A549 (cell line): ENCODE measurements around the gene CNIH1. TPM values are rescaled to one million over a fixed set of nuclear protein-coding genes. Genes with fewer than 3 reads are reported as not detected.

Experiments used
- ATAC-seq, 2 experiments: fragments of 200-7000 bp in 1 of 2; fragments of >200 bp in 1 of 2; cut with Nextera tagmentation in 1 of 2; cut with Tn5 transposase in 1 of 2; 3 replicates each; pipeline versions ENCODE4 v1.8.0 to v1.9.1; 2018 to 2020; ENCODE audit warnings: mild to moderate bottlenecking in 1 of 2, moderate library complexity in 1 of 2
- CTCF ChIA-PET: fragments of 300-600 bp; sonication (Branson Sonifier 250); formaldehyde crosslinking; extraction: SDS; loops from one replicate; lab custom pipeline; 2021; ENCODE audit warnings: antibody characterized with exemption, inconsistent platforms; lab: Yijun Ruan, JAX
- POLR2A ChIA-PET: fragments of 350-600 bp; formaldehyde crosslinking; extraction: SDS; loops from one replicate; lab custom pipeline; 2021; ENCODE audit warnings: antibody characterized with exemption, inconsistent platforms; lab: Yijun Ruan, JAX
- DNase-seq, 2 experiments: peaks; one replicate each; pipeline versions ENCODE4 v3.0.0 to v3.0.0-alpha.2; 2011 to 2016; ENCODE audit warnings: low read depth in 1 of 2, low spot score in 1 of 2
- FAIRE-seq: peaks from 2 replicates; lab custom pipeline; 2011; peaks lifted over from hg19 to GRCh38; lab: Jason Lieb, UNC
- H3K27ac ChIP-seq, 2 experiments: fragments of >200 bp; sonication (Bioruptor Twin); formaldehyde crosslinking; 3 replicates each; pipeline ENCODE4 v1.5.1; 2016 to 2017
- H3K4me1 ChIP-seq: fragments of >200 bp; sonication (Bioruptor Twin); formaldehyde crosslinking; 3 replicates; pipeline ENCODE4 v1.6.1; 2016
- H3K4me2 ChIP-seq: fragments of >200 bp; sonication (Bioruptor Twin); formaldehyde crosslinking; 3 replicates; pipeline ENCODE4 v1.6.1; 2016
- H3K4me3 ChIP-seq: fragments of >200 bp; sonication (Bioruptor Twin); formaldehyde crosslinking; 3 replicates; pipeline ENCODE4 v1.5.1; 2016
- H3K9me3 ChIP-seq: fragments of >200 bp; sonication (Bioruptor Twin); formaldehyde crosslinking; 3 replicates; pipeline ENCODE4 v1.6.1; 2016
- ATOH8 ChIP-seq: fragments of 250-450 bp; sonication (Bioruptor Pico); IDR thresholded peaks from 2 replicates; pipeline ENCODE4 v1.5.0; 2020; ENCODE audit warnings: low read depth, mild to moderate bottlenecking, moderate library complexity
- BCL3 ChIP-seq: fragments of >200 bp; sonication (Bioruptor Twin); formaldehyde crosslinking; IDR thresholded peaks from 3 replicates; pipeline ENCODE4 v1.6.1; 2016
- CHD4 ChIP-seq: fragments of 200-600 bp; sonication (generic); IDR thresholded peaks from 2 replicates; pipeline ENCODE4 v1.6.1; 2016; ENCODE audit warnings: antibody characterized with exemption, mild to moderate bottlenecking, borderline replicate concordance
- E2F6 ChIP-seq: IDR thresholded peaks from 2 replicates; pipeline ENCODE4 v1.6.1; 2012; ENCODE audit warnings: low read depth, borderline replicate concordance
- EHF ChIP-seq: fragments of 250-450 bp; sonication (Bioruptor Pico); IDR thresholded peaks from 2 replicates; pipeline ENCODE4 v1.5.0; 2020; ENCODE audit warnings: mild to moderate bottlenecking
- ELK1 ChIP-seq: fragments of 150-350 bp; IDR thresholded peaks from 2 replicates; pipeline ENCODE4 v1.6.1; 2014; ENCODE audit warnings: low read depth, mild to moderate bottlenecking, low read length
- FOSB ChIP-seq: fragments of 250-450 bp; sonication (Bioruptor Pico); IDR thresholded peaks from 2 replicates; pipeline ENCODE4 v1.5.0; 2020; ENCODE audit warnings: mild to moderate bottlenecking, moderate library complexity
- FOSL2 ChIP-seq, 2 experiments: fragments of 450-650 bp in 1 of 2; fragments of >200 bp in 1 of 2; sonication (Bioruptor Twin) in 1 of 2; formaldehyde crosslinking; IDR thresholded peaks; 2 replicates each; pipeline versions ENCODE4 v1.5.0 to v1.6.1; 2016 to 2020; ENCODE audit warnings: mild to moderate bottlenecking in 1 of 2, moderate library complexity in 1 of 2
- HOXA7 ChIP-seq: fragments of 250-450 bp; sonication (Bioruptor Pico); IDR thresholded peaks from 2 replicates; pipeline ENCODE4 v1.5.0; 2020; ENCODE audit warnings: mild to moderate bottlenecking, moderate library complexity
- JUN ChIP-seq, 2 experiments: fragments of >200 bp; sonication (Bioruptor Twin); formaldehyde crosslinking; IDR thresholded peaks; 2 replicates in 1 of 2; 3 replicates in 1 of 2; pipeline ENCODE4 v1.6.1; 2016 to 2017
- JUNB ChIP-seq: fragments of >200 bp; sonication (Bioruptor Twin); formaldehyde crosslinking; IDR thresholded peaks from 2 replicates; pipeline ENCODE4 v1.6.1; 2016
- MAFK ChIP-seq: fragments of 450-650 bp; IDR thresholded peaks from 2 replicates; pipeline ENCODE4 v1.6.1; 2014; ENCODE audit not compliant: partially characterized antibody
- MAX ChIP-seq: IDR thresholded peaks from 2 replicates; pipeline ENCODE4 v1.6.1; 2012
- MAZ ChIP-seq: fragments of 150-350 bp; IDR thresholded peaks from 2 replicates; pipeline ENCODE4 v1.6.1; 2014; ENCODE audit warnings: antibody characterized with exemption, low read depth, low read length, borderline replicate concordance
- NFE2L2 ChIP-seq: fragments of 150-350 bp; conservative IDR thresholded peaks from 2 replicates; pipeline ENCODE4 v1.6.1; 2014; ENCODE audit warnings: low read length
- PHF8 ChIP-seq: fragments of 200-600 bp; sonication (generic); IDR thresholded peaks from 2 replicates; pipeline ENCODE4 v1.6.1; 2016; ENCODE audit warnings: low read depth, mild to moderate bottlenecking, antibody characterized with exemption, moderate library complexity, borderline replicate concordance
- RARB ChIP-seq: fragments of 250-450 bp; sonication (Bioruptor Pico); IDR thresholded peaks from 2 replicates; pipeline ENCODE4 v1.8.0; 2021; ENCODE audit warnings: mild to moderate bottlenecking, moderate library complexity
- TFCP2L1 ChIP-seq: fragments of 250-450 bp; sonication (Bioruptor Pico); IDR thresholded peaks from 2 replicates; pipeline ENCODE4 v1.5.0; 2021; ENCODE audit warnings: mild to moderate bottlenecking
- WGBS: methylation state at CpG from one replicate; pipeline ENCODE4 v1.1.6; 2017; ENCODE audit errors: missing lambda C conversion rate; 5-methylcytosine and 5-hydroxymethylcytosine counted together
- polyA plus RNA-seq, 4 experiments: library from polyadenylated mRNA; depleted of rRNA in 3 of 4; stranded (reverse); fragments of >200 nt; fragmentation: RNase III in 1 of 4; extraction: RNeasy Plus Mini Kit Qiagen cat#74134 plus additional on column Dnase treatment in 1 of 4; gene quantifications; 2 replicates in 3 of 4; 3 replicates in 1 of 4; pipeline ENCODE4 v1.2.3, GENCODE V29; 2011 to 2017

The CNIH1 gene
- polyA plus RNA-seq, 2 of the 4 experiments (the other 2 are of a cell fraction): 337 to 411 TPM

GRCh38 chr14:54392131-54392859, 48.9 kb downstream of the CNIH1 start:
- Histone ChIP-seq H3K27ac (no peak overlapping the region), H3K4me1 (no peaks in the 10 kb centered on the region), H3K4me2 (no peak overlapping the region), H3K4me3 (no peak overlapping the region), H3K9me3 (no peaks in the 10 kb centered on the region)
- CTCF ChIA-PET: interaction anchor here (0.7 to 1.4 kb wide), 5 partner anchors 9 to 27 kb away, joined by 3 to 4 read pairs (median 3); no protein-coding TSS in a partner anchor
- DNase-seq: no peak
- 79% methylated on average over 14 of the region's 14 CpGs for WGBS
- POLR2A ChIA-PET: no interaction called here
- no peak for FAIRE-seq
- ATAC-seq: no peak
- no peak for TF ChIP-seq PHF8
- TF ChIP-seq FOSL2 (IDR thresholded peaks at IDR 0.05): no peak
- no peak for TF ChIP-seq FOSL2 (CRISPR knock-in tag; IDR thresholded peaks at IDR 0.05)
- TF ChIP-seq EHF (CRISPR knock-in tag): no peak
- no peak for TF ChIP-seq JUN (IDR thresholded peaks at IDR 0.05)
- no peak for TF ChIP-seq ATOH8
- no peak for TF ChIP-seq CHD4
- TF ChIP-seq MAZ: no peak
- TF ChIP-seq FOSB (CRISPR knock-in tag): no peak
- TF ChIP-seq MAX: no peak
- TF ChIP-seq BCL3: no peak
- TF ChIP-seq E2F6: no peak
- TF ChIP-seq RARB (CRISPR knock-in tag): no peak

GRCh38 chr14:54387328-54387727, 53.8 kb downstream of the CNIH1 start:
- H3K27ac ChIP-seq: no peak overlapping the region
- ChIA-PET CTCF (interaction anchor here (0.9 to 2.8 kb wide), 5 partner anchors 12 to 386 kb away, joined by 3 to 12 read pairs (median 3); no protein-coding TSS in a partner anchor), POLR2A (no interaction called here)
- no peaks in the 10 kb centered on the region for H3K4me1 ChIP-seq
- 48% methylated on average over 5 of the region's 5 CpGs for WGBS
- no peak for DNase-seq
- TF ChIP-seq ELK1 (no peak), NFE2L2 (no peak), RARB (CRISPR knock-in tag) (no peak), TFCP2L1 (CRISPR knock-in tag) (no peak), HOXA7 (CRISPR knock-in tag) (no peak), PHF8 (no peak), JUNB (no peak), ATOH8 (no peak)
- H3K4me3 ChIP-seq: no peak overlapping the region
- FAIRE-seq: no peak
- peak; percentile 27 to 39; a peak in 4 of 6 replicates for ATAC-seq
- no peaks in the 10 kb centered on the region for H3K9me3 ChIP-seq
- no peak overlapping the region for H3K4me2 ChIP-seq

GRCh38 chr14:54385556-54385955, 55.6 kb downstream of the CNIH1 start:
- H3K4me1 ChIP-seq: no peaks in the 10 kb centered on the region
- no peaks in the 10 kb centered on the region for H3K9me3 ChIP-seq
- no peak overlapping the region for H3K4me2 ChIP-seq
- DNase-seq (no peak), ATAC-seq (no peak), FAIRE-seq (no peak)
- TF ChIP-seq CHD4: no peak
- TF ChIP-seq MAFK: peak; percentile 3
- no peak overlapping the region for H3K4me3 ChIP-seq
- 97% methylated on average over 4 of the region's 4 CpGs for WGBS
- no peak overlapping the region for H3K27ac ChIP-seq
- ChIA-PET POLR2A (no interaction called here), CTCF (interaction anchor here (1.0 kb wide), 1 partner anchor 420 kb away, joined by 3 read pairs; no protein-coding TSS in a partner anchor)
